Astrocyte of the hippocampus (primary cell): ENCODE measurements around the gene PLPP3.
A peak's percentile ranks its signal among the peaks of the same experiment; 100 is the strongest.

Experiments
- DNase-seq: peaks from one replicate; pipeline ENCODE4 v3.0.0; 2011; ENCODE audit warnings: low read depth, low spot score

PLPP3 gene

DNA sequence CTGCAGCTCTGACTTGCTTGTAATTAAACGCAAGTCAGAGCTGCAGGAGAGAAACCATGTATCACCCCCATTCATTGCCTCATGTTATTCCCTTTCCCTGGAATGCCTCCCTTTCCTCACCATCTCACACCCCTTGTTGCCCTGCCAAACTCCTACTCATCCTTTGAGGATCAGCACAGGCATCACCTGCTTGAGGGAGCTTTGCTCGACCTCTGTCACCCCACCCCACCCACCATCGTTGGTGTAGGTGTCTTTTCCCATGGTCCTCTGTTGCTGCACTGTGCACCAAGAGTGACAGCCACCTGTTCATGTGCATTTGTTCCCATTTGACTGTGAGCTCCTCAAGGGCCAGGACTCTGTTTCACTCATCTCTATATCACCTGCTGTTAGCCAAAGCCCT is 117.2 kb downstream of the PLPP3 start:
- DNase-seq, result no peak

- DNase-seq, result no peak
These were observed 117.9 kb downstream of the PLPP3 start for GRCh38 chr1:56461158-56462127.

DNA sequence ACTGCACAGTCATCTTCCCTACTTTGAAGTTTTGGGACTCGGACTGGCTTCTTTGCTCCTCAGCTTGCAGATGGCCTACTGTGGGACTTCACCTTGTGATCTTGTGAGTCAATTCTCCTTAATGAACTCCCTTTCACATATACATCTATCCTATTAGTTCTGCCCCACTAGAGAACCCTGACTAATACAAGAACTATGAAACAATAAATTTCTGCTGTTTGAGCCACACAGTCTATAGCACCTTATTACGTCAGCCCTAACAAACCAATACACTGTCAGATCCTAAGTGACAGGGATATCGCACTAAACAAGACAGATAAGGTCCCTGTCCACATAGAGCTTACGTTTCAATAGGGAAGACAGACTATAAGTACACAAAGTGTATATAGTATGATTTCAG is 120.1 kb downstream of the PLPP3 start:
- DNase-seq, result no peak

- DNase-seq, result no peak
These were observed 121.5 kb downstream of the PLPP3 start for GRCh38 chr1:56457756-56458375.

- no peak for DNase-seq
These were observed 122.8 kb downstream of the PLPP3 start for GRCh38 chr1:56456435-56457101.

GRCh38 chr1:56453417-56454078 is 125.8 kb downstream of the PLPP3 start:
- no peak for DNase-seq

DNA sequence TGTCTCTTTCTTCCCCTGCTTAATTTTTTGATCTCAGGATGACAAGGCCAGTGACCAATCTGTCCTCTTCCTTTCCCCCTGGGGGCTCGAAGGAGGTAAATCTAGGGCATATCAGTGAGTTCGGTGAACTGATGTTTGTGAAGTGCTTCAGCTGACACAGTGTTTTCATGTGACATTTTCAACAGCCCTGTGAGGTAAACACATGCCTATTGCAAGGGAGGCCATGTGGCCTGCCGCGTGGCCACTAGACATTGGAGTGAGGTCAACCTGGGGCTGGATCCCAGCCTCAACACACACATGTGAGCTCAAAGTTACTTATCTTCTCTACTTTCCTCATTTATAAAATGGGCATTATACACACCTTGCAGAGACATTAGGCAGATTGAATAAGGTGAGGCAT is 126.3 kb downstream of the PLPP3 start:
- DNase-seq, result no peak

DNA sequence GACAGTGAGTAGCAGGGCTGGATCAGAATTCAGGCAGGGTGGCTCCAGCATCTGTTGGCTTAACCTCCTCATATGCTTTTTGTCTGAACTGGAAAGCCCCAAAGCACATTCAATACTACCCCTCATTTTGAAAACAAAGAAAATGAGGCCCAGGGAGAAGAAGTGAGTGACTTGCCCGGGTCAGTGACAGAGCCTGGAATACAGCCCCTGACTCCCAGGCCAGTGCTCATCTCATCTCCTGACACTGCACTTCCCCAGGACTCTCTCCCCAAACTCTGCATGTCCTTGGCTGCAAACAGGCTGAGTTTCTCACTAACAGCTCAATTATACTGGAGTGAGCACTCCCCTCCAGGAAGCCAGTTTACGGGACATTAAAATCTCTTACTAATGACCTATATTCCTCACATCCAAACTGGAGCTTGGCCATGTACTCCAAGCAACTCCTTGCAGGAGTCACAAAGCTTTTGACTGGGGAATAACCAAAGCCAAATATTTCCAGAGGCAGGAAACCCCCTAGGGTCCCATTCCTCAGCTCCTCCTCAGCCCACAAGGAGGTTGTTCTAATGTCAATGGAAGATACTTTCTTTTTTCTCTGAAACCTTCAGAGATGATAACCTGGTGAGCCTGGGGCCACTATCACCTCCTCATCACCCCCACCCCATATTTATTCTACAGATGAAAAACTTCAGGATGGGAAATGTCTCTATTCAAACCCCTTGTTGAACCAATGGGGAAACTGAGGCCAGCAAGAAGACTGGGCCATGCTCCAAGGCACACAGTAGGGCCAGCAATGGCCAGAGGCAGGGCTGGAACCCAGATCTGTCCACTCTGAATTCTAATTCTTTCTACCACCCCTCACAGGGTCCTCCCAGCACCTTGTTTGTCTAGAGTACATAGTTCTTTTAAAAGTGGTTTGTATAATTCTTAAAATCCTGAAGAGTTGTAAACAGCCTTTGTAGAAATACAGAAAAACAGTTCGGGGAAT is 127.0 kb downstream of the PLPP3 start:
- no peak for DNase-seq

- DNase-seq, result no peak
These were observed 127.9 kb downstream of the PLPP3 start for GRCh38 chr1:56451491-56451890.

DNA sequence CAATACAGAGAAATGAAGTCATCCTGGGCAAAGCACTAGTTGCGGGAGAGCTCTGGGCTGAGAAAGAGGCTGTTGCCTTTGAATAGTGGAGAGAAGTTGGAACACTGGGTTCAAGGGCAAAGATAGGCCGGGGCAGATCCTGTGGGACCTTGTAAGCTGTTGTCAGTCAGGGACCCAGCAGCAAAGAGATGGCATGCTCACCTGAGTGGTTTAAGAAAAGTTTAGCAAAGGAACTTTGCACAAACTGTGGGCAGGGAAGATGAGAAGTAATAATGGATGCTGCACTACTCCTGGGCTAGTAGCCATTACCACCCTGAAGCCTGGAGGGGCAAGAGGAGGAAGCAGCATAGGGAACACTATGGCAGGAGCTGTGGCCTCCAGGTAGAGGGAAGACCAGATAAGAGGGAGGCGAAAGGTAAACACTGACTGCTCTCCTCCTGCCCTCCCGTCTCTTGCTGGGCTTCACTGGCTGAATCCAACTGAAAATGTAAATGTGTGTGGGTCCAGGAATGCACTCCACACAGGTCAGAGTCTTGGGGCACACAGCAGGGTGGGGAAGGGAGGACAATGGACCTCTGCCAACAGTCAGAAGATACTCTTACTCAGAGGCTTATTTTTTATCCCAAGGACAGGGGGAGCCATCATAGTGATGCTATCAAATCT is 129.2 kb downstream of the PLPP3 start:
- DNase-seq, result no peak

- DNase-seq, result no peak
These were observed 130.6 kb downstream of the PLPP3 start for GRCh38 chr1:56448529-56449300.

- no peak for DNase-seq
These were observed 131.5 kb downstream of the PLPP3 start for GRCh38 chr1:56447823-56448222.

GRCh38 chr1:56446531-56447098 is 132.7 kb downstream of the PLPP3 start:
- peak; percentile 36 for DNase-seq

- no peak for DNase-seq
These were observed 134.3 kb downstream of the PLPP3 start for GRCh38 chr1:56444960-56445646.
